Inferior parietal cortex (tissue), 1 donor: ENCODE results near the gene ELL2.

Experiments used
- DNase-seq: peaks from one replicate; pipeline ENCODE4 v3.0.0-alpha.2; 2016; ENCODE audit errors: extremely low spot score

Gene ELL2

DNA sequence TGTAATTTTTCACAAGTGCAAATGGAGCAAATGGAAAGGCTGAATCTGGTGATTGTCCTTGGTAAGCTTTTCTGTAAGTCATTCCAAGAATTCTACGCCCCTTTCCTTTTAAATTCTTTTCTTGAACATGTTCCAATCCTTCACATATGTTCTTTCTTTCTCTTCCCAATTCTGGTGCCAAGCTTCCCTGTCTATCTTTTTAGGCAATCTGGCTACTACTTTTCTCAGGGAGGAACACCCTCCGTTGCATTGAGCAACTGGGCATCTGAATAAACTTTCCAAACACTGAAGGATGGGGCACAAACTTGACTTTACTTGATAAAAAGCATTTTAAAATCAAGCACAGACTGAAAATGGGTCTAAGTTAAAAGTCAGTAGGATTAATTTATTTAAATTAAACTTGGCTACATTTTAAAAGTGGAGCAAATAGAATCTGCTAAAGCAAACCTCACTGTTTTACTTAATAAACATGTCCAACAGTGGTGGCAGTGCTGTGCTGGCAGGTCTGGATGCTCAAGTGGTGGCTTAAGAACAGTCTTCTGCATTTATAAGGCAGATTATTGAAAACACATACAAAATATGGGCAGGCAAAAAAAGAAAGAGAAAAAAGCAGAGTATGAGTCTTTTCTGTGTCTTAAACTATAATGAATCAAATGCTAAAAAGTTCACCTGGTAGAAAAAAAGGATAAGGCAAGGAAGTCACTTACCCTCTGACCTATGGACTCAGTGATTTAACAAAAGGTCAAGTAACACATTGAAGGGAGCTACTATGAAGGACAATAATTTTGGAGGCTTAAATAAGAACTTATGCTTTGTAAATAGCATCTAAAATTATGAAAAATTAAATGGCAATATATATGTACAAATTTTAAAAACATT lies 5.4 kb downstream of the ELL2 start:
- peak; percentile 71 for DNase-seq

- DNase-seq = no peak
Observed at GRCh38 chr5:95954716-95955115, 6.9 kb downstream of the ELL2 start.

GRCh38 chr5:95953021-95953702 lies 8.5 kb downstream of the ELL2 start:
- DNase-seq = no peak

GRCh38 chr5:95951916-95952315 lies 9.7 kb downstream of the ELL2 start:
- no peak for DNase-seq

- DNase-seq = no peak
Observed at GRCh38 chr5:95949810-95950209, 11.8 kb downstream of the ELL2 start.

DNA sequence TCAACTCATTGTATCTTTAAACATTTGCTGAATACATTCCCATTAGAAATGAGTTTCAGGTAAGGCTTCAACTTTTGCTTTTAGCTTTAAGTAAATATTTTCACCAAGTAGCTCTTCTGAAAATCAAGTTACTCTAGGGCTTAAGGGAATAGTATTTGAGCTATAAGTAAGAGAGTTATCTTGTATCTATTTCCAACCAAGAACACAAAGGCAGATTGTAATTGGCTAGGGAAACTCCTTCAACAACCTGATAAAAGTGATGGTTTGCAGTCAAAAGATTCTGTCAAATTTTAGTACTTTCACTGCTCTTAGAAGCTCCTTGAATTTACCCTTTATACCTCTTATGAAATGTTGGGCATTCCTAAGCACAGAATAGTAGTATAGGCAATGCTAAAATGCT lies 13.0 kb downstream of the ELL2 start:
- DNase-seq = no peak

DNA sequence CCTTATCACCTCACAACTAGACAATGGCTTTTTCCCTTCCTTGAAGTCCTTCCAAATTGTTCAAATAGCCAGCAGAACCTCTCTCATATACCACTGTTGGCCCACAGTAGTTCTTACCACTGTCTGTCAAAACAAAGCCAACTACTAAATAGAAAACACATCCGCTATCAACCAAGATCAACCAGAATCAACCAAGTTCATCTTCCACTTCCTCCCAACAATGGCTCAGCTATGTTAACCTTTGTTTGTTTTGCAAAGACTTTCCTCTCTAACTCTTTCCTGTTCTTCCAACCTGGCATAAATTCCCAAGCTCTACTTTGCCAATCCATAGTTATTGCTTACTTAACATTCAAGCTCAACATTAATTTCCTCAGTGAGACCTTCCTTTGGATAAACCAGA lies 15.2 kb downstream of the ELL2 start:
- DNase-seq = no peak

- no peak for DNase-seq
Observed at GRCh38 chr5:95942968-95943367, 18.7 kb downstream of the ELL2 start.

GRCh38 chr5:95942414-95942813 lies 19.2 kb downstream of the ELL2 start:
- DNase-seq = no peak

DNA sequence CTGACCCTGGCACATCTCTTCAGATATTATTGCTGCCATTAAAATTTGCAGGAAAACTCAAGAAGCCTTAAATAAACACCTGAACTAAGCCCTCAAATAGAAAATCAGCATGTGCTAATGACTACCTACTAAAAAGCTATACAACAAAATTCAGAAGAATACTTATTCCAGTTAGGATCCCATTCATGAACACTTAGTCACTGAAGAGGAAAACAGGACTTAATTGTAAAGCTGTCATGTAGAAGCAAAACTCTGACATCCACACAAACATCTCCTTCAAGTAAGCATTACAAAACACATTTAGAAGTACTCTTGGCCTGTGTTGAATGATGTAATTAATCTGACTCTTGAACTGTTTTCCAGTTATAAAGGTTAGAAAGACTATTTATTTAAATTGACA lies 19.9 kb downstream of the ELL2 start:
- DNase-seq = peak; percentile 48

DNA sequence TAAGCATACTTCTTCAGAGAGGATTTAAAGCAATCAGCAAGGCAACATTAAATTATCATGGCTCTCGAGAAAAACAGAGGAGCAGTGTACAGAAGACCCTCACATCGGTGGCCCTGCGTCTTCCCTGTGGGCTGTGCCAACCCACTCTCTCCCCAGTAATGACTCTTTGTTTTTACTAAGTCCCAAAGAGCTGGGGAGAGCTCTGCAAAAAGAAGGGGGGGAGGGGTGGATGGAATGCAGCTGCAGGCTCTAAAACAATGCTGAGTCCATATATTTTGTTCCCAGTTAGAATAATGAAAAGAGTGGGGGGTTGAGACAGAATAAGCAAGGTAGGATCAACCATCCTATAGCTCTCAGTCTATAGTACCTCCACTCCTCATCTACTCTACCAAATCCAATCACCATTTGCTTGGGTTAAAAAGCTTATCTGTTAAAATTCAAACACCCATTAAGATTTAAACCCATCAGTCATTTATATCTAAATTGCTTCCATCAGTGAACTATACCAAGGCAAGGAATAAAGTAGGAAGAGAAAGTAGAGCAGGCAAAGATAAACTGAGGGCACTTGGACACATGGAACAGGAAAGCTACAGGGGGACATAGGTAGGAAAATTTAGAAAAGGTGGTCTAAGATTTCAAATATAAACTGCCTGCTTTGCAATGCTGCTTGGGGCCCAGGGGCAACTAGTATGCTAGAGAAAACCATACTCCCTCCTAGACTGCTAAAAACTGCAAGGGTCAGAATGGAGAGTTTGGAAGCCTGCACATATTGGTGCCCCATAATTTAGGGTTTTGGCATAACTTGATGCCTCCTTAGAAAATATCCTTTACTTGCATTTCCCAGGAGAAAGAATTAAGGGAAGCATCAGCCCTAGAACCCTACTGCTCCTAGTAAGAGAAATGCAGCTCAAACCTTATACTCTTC lies 20.6 kb downstream of the ELL2 start:
- peak; percentile 65 for DNase-seq

GRCh38 chr5:95939465-95939864 lies 22.2 kb downstream of the ELL2 start:
- no peak for DNase-seq

DNA sequence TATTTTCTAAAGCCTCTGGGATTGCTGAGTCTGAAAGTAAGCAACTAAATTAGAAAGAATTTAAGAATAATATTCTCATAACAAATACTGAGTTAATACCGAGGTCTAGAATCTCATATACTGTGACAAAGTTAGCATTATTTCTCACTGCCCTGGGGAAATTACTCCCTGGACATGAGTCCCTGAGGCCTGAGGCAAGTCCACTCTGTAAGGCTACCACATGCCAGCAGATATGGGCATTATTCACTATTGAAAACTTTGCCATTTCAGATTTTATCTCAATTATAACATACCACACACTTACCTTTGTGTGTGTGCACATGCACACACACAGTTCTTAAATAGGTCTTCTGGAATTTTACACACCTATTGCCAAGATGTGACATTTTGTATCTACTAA lies 22.9 kb downstream of the ELL2 start:
- no peak for DNase-seq

- DNase-seq = no peak
Observed at GRCh38 chr5:95938347-95938746, 23.3 kb downstream of the ELL2 start.

GRCh38 chr5:95937607-95938152 lies 24.0 kb downstream of the ELL2 start:
- no peak for DNase-seq

DNA sequence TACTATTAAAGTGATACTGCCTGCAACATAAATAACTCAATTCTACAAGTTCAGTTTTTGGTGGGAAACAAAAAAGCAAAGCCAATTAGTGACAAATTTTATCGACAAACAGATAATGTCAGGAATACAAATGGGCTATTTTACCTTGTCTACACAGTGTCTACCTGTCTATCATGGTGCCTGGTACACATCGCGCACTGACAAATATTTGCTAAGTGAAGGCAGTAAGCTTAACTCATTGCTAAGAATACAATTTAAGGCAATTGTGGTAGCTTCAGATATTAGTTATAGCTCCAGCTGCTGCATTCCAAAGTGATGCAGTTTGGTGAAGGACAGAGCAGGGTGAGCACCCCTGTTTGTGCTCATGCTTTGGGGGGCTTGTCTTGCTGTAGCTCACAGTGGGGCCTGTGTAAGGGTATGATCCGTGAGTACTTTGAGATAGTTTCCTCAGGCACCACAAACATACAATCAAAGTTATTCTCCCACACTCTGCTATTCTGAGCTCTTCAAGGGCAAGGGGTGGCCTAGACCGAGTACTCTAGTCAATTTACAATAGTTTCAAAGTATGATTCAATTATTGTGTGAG lies 24.7 kb downstream of the ELL2 start:
- no peak for DNase-seq

- DNase-seq = no peak
Observed at GRCh38 chr5:95935553-95936100, 26.0 kb downstream of the ELL2 start.

- no peak for DNase-seq
Observed at GRCh38 chr5:95934207-95934804, 27.3 kb downstream of the ELL2 start.

DNA sequence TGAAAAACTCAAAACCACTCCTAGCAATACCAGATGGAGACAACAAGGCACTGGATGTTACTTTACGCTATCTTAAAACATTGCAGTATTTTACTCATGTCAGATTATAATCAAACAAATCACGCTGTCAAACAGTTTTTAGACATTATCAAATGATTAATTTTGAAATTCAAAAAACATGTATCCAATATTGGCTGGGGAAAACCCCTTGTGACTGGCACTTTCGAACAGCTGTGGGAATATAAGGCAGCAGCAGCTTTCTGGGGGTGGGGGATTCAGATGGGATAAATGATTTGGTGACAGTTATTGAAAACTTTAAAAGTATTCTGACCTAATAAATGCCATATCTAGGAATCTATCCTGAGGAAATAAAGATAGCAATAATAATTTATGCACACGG lies 28.7 kb downstream of the ELL2 start:
- DNase-seq = no peak

- no peak for DNase-seq
Observed at GRCh38 chr5:95931079-95931833, 30.4 kb downstream of the ELL2 start.
